Adrenal gland (tissue), 5 donors: ENCODE measurements around the gene EI24.

ENCODE experiments used
- POLR2A ChIP-seq, 2 donors: fragments of 450-650 bp; IDR thresholded peaks; one replicate each; pipeline ENCODE4 v1.6.1; 2017; ENCODE audit warnings: antibody characterized with exemption in 2 of 2, mild to moderate bottlenecking in 2 of 2, moderate library complexity in 1 of 2
- TF ChIP-seq, protein P1 (sequence below), 6 experiments: fragments of 450-650 bp in 4 of 6; fragments of 200-600 bp in 2 of 6; sonication (generic) in 1 of 6; IDR thresholded peaks; 1 replicate in 5 of 6; 2 replicates in 1 of 6; pipeline versions ENCODE4 v1.5.1 to v1.8.0; 2016 to 2021; ENCODE audit warnings: antibody characterized with exemption in 6 of 6, mild to moderate bottlenecking in 2 of 6, moderate library complexity in 1 of 6
- donor health status: DM: no; HTN: no; CAD: no.

DNA sequence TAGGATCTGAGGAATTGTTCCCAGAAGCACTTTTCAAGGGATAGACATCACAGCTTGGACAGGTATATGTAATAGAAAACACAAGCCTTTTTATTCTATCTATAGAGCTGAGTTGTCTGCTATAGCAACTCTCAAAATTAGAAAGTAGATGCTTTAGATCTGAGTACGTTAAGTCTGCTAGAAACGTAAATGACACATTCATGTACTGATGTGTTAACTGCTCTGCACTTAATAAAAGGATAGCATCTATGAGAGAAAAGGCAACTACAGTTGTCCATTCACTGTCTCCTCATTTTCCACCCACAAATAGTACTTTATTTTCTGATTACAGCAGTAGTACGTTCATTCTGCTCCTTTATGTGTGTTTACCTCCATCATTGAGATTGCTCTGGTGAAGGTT is 17.3 kb downstream of the EI24 start:
- TF ChIP-seq, protein P1, sequence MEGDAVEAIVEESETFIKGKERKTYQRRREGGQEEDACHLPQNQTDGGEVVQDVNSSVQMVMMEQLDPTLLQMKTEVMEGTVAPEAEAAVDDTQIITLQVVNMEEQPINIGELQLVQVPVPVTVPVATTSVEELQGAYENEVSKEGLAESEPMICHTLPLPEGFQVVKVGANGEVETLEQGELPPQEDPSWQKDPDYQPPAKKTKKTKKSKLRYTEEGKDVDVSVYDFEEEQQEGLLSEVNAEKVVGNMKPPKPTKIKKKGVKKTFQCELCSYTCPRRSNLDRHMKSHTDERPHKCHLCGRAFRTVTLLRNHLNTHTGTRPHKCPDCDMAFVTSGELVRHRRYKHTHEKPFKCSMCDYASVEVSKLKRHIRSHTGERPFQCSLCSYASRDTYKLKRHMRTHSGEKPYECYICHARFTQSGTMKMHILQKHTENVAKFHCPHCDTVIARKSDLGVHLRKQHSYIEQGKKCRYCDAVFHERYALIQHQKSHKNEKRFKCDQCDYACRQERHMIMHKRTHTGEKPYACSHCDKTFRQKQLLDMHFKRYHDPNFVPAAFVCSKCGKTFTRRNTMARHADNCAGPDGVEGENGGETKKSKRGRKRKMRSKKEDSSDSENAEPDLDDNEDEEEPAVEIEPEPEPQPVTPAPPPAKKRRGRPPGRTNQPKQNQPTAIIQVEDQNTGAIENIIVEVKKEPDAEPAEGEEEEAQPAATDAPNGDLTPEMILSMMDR (IDR thresholded peaks at IDR 0.05) = no peak
- no peak for TF ChIP-seq POLR2A (IDR thresholded peaks at IDR 0.05)
